ENCODE data around the gene HIVEP2.

The HIVEP2 gene

DNA sequence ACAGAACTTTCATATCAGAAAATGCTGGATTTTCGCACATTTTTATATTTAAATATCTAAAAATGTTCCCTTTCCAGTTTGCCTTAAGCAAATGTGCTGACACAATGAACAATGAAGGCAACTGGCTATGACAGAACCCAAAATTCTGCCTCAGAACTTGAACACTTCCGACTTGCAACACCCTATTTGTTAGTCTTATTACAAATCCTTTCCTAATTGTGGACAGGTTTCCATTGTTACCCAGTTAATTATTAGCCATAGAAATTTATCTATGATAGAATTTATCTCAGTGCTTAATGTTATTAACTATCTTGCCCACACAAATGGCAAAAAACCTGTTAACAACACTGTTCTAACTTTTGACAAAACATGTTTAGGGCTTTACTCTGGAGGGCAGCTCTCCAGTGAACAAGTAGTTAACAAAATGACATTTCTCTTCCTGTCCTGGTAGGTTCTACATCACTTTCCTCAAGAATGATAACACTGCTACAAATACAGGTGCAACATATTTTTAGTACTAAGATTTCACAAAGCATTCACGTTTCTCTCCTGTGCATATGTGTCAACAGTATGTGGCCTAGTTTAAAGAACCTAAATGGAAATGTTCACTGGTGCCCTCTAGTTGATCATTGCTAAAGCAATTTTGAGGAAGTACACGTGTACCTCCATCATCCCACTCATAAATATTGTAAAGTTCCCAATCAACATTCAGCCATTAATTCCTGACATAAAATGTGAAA lies 58.4 kb downstream of the HIVEP2 start:
- DNase-seq, result peak; percentile 60

DNA sequence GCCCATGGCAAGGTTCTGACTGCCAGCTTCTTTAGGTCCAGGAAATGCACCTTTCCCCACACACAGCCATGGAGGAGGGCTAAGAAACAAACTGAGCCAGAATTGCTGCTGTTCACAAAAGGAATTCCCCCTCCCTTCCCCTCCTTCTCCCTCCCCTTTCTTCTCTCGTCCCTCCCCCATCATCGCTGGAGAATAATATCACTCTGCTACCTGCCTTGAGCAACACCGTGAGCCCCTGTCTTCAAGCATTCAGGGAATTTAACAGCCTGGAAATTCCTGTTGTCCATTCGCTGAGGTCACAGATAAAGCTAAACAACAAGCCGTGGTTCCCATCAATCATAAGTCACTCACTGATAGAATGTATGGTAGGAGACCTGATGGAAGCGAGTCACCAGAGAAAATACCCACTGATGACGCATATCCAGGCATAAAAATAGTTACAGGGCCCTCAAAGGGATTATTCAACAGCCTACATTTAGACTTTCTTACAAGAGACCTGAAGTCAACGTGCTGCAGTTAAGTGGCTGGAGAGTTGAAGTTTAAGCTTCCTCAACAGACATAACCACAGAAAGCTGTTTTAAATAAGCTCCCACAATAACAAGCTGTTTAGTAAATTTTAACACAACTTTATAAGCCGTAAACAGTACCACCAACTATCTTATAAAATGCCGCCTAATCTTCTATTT lies 59.7 kb downstream of the HIVEP2 start:
- DNase-seq, result peak; percentile 82

DNA sequence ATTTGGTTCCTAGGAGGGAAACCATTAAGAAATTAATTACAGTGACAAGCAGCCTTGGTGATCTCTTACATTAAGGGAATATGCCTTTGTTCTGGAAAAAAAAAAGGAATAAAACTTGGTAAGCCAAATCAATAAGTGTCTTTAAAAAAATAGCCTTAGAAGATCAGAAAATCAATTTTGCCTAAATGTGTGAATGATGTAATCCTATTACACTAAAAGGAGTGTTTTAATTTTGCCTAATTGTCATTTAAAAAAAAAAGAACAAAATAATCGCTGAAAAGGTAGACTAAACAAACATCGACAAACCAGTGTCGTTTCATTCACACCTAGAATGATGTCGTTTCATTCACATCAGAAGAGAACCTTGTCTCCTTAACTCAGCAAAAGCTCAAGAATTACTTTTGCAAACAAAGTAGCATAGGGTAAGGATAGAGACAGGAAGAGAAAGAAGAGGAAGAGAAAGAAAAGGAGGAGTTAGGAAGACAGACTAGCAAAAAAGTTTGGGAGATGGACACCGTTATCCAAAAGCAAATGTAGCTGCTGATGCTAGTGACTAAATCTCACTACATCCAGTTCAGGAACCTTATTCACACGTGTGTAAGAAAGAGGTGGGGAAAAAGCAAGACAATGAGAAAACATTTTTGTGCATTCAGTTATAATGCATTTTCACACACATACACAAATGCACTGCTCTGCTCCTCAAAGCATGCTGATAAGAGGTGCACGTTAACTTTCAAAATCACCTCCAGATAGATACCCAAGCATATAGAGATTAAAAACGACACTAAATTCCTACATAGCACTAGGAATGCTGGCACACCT lies 60.6 kb downstream of the HIVEP2 start:
- DNase-seq, result no peak

GRCh38 chr6:142883011-142883410 lies 62.0 kb downstream of the HIVEP2 start:
- DNase-seq, result no peak

GRCh38 chr6:142881761-142882160 lies 63.2 kb downstream of the HIVEP2 start:
- peak; percentile 62 for DNase-seq

- no peak for DNase-seq
These were observed 63.7 kb downstream of the HIVEP2 start for GRCh38 chr6:142881290-142881689.

GRCh38 chr6:142880201-142880600 lies 64.8 kb downstream of the HIVEP2 start:
- no peak for DNase-seq

DNA sequence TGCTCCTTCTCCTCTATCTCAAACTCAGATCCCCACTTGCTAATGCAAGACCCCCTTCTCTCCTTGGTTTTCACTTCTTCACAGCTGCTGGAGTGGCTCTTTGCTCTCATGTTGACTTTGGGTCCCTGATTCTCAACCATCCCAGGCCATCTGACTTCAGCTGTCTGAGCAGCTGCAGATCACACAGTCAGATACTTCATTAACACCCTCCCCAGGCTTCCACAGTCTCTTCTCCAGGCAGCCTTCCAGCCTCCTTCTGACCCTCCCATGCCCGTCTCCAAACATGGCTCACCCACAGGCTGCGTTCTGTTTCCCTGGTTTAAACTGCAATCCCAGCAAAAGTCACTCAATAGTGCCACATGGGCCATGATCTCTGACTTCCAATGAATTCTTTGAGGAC lies 65.4 kb downstream of the HIVEP2 start:
- no peak for DNase-seq

GRCh38 chr6:142879076-142879475 lies 65.9 kb downstream of the HIVEP2 start:
- peak; percentile 57 for DNase-seq

DNA sequence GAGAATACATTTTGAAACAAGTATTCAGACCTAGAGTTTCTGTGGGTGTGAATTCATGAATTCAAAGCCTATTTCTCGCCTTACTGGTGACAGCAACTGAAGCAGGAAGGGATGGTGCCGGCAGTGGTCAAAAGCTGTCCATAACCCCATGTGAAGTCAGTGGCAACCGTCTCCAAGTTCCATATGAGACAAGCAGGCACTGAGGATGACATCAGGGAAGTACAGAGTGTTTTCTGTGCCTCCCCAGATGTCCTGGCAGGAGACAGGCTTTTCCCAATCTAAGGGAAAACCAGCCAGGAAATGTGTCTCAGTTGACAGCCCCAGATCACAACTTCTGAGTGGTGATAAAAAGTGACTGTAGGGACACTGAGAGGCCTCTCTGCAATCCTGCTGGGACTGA lies 66.6 kb downstream of the HIVEP2 start:
- peak; percentile 77 for DNase-seq

- DNase-seq, result peak; percentile 46
These were observed 70.3 kb downstream of the HIVEP2 start for GRCh38 chr6:142874676-142875075.

GRCh38 chr6:142872376-142872775 lies 72.6 kb downstream of the HIVEP2 start:
- DNase-seq, result no peak

GRCh38 chr6:142871910-142872331 lies 73.1 kb downstream of the HIVEP2 start:
- DNase-seq, result peak; percentile 90

DNA sequence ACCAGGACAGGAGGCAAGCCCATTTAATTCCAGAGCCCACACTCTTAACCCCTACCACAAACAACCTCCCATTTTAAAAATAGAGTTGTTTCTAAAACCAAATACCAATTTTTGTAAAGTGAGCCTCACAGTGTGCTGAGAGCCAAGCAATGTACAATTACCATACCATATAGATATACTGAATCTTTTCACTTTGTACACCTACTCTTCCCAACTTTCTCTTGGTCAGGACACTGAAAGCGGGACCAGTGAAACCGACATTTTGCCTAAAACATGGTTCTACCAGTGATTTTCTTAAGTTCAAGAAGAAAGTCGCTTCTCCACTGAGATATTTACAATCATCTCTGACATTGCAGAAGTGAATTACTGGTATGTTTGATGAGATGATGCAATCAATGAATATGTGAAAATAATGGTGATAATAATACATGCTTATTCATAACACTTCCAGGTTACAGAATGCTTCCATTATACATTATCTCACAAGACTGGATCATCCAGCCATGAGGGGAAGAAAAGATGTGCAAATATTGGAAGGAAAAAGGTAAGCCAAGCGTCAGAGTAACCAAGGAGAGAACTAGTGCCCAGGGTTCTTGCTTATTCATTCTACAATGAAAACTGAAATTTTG lies 74.1 kb downstream of the HIVEP2 start:
- no peak for DNase-seq

DNA sequence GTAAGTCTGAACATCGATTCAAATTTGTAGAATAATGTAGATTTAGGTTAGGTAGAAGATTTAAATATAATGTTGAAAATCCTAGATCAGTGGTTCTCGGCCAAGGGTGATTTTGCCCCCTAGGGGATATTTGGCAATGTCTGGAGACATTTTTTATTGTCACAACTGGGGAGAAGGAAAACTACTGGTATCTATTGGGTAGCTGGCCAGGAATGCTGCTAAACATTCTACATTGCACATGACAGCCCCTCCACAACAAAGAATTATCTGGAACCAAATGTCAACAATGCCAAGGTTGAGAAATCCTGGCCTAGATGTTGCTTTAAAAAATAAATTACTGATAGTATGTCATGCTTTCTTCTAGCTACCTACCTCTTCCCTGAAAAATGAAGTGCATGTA lies 76.1 kb downstream of the HIVEP2 start:
- no peak for DNase-seq

- no peak for DNase-seq
These were observed 76.8 kb downstream of the HIVEP2 start for GRCh38 chr6:142867988-142868812.

DNA sequence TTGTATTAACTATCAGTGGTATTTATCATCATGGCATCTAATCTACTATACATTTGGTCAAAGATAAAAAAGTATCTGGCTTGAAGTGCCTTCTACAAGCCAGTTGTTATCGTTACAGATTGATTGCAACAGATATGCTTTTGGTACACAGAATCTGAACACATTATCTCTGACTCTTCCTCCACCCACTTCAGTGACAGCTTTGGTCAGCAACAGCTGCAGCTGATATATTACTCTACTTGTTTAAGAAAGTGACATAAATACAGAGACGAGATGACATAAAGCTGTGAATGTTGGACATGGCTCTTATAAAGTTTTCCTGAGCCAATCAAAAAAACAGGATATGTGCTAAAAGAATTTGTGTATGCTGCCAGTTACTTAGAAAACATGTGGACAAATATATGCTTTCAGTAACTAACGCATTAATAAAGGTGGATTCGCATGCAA lies 77.6 kb downstream of the HIVEP2 start:
- DNase-seq, result no peak

GRCh38 chr6:142863981-142864380 lies 81.0 kb downstream of the HIVEP2 start:
- DNase-seq, result no peak

DNA sequence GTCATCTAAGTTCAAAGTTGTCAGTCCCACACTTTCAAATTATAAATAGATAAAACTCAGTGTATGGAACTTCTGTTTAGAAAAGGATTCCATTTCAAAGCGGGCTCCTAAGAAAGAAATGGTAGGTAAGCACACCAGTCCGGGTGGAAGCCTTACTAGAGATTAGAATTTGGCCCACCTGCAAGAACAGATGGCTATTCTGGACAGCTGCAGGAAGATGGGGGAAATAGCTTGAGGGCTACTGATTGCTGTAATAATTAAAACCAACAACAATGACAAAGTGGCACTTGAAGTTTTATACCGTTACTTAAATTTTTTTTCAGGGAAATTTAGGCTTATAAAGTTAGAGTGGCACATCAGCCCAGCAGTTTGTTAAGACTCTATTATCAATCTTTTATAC lies 83.3 kb downstream of the HIVEP2 start:
- DNase-seq, result no peak

- no peak for DNase-seq
These were observed 84.5 kb downstream of the HIVEP2 start for GRCh38 chr6:142860498-142860897.

GRCh38 chr6:142857796-142858555 lies 87.0 kb downstream of the HIVEP2 start:
- DNase-seq, result no peak
